ENCODE results near the gene KCNK6.

KCNK6 gene

DNA sequence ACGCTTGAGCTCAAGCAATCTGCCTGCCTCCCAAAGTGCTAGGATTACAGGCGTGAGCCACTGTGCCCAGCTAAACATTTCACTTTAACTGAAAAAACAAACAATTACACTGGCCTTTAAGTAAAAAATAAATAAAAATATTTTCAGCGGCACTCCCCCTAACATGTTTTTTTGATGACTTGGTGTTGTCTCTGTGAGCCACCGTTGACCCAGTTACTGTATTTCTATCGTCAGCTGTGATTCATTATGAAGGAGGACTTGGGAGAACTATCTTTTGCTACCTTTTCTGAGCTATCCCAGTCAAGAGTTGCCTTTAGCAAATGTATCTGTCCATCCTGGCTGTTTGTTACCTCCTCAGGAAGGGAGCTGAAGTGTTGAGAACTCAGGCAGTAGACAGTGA lies 34.1 kb upstream of the KCNK6 start:
- H4K20me1 ChIP-seq (ENCODE audit: insufficient read depth, low read length) = no peaks in the 10 kb centered on the region
- no peak overlapping the region for H3K9ac ChIP-seq (ENCODE audit: low read depth, low read length)
- H3K4me2 ChIP-seq (ENCODE audit: insufficient read depth, low read length) = no peak overlapping the region
- DNase-seq = no peak
- no peaks in the 10 kb centered on the region for H3K36me3 ChIP-seq (ENCODE audit: insufficient read depth, low read length)
- no peaks in the 10 kb centered on the region for H3K9me3 ChIP-seq (ENCODE audit: insufficient read depth, low read length, severe bottlenecking)
- no peak overlapping the region for H2AFZ ChIP-seq (ENCODE audit: low read depth, low read length)
- TF ChIP-seq EZH2 (IDR thresholded peaks at IDR 0.05; ENCODE audit: borderline replicate concordance, low read depth, low read length, severe bottlenecking) (no peak), CTCF (IDR thresholded peaks at IDR 0.05; ENCODE audit: borderline replicate concordance, extremely low read depth, low read length, poor library complexity, severe bottlenecking) (no peak)
- no peaks in the 10 kb centered on the region for H3K27me3 ChIP-seq (ENCODE audit: insufficient read depth, low read length, poor library complexity)
- H3K27ac ChIP-seq (ENCODE audit: low read length) = no peak overlapping the region
- H3K79me2 ChIP-seq (ENCODE audit: insufficient read depth, low read length) = no peaks in the 10 kb centered on the region
- no peaks in the 10 kb centered on the region for H3K4me1 ChIP-seq (ENCODE audit: insufficient read depth, low read length)
- no peak for ATAC-seq (ENCODE audit: insufficient read depth, low read depth)
- H3K4me3 ChIP-seq (ENCODE audit: low read depth in 1 of 2, low read length in 2 of 2) = no peak overlapping the region

GRCh38 chr19:38287604-38288003 lies 32.0 kb upstream of the KCNK6 start:
- TF ChIP-seq EZH2 (IDR thresholded peaks at IDR 0.05; ENCODE audit: borderline replicate concordance, low read depth, low read length, severe bottlenecking) (no peak), CTCF (IDR thresholded peaks at IDR 0.05; ENCODE audit: borderline replicate concordance, extremely low read depth, low read length, poor library complexity, severe bottlenecking) (no peak)
- Histone ChIP-seq H3K27me3 (ENCODE audit: insufficient read depth, low read length, poor library complexity) (no peaks in the 10 kb centered on the region), H3K4me2 (ENCODE audit: insufficient read depth, low read length) (no peak overlapping the region), H3K9ac (ENCODE audit: low read depth, low read length) (no peak overlapping the region), H3K9me3 (ENCODE audit: insufficient read depth, low read length, severe bottlenecking) (no peaks in the 10 kb centered on the region), H3K4me3 (ENCODE audit: low read depth in 1 of 2, low read length in 2 of 2) (no peak overlapping the region), H3K79me2 (ENCODE audit: insufficient read depth, low read length) (no peaks in the 10 kb centered on the region), H4K20me1 (ENCODE audit: insufficient read depth, low read length) (no peaks in the 10 kb centered on the region), H3K36me3 (ENCODE audit: insufficient read depth, low read length) (no peaks in the 10 kb centered on the region), H3K27ac (ENCODE audit: low read length) (no peak overlapping the region), H3K4me1 (ENCODE audit: insufficient read depth, low read length) (no peaks in the 10 kb centered on the region), H2AFZ (ENCODE audit: low read depth, low read length) (no peak overlapping the region)
- no peak for DNase-seq
- no peak for ATAC-seq (ENCODE audit: insufficient read depth, low read depth)

DNA sequence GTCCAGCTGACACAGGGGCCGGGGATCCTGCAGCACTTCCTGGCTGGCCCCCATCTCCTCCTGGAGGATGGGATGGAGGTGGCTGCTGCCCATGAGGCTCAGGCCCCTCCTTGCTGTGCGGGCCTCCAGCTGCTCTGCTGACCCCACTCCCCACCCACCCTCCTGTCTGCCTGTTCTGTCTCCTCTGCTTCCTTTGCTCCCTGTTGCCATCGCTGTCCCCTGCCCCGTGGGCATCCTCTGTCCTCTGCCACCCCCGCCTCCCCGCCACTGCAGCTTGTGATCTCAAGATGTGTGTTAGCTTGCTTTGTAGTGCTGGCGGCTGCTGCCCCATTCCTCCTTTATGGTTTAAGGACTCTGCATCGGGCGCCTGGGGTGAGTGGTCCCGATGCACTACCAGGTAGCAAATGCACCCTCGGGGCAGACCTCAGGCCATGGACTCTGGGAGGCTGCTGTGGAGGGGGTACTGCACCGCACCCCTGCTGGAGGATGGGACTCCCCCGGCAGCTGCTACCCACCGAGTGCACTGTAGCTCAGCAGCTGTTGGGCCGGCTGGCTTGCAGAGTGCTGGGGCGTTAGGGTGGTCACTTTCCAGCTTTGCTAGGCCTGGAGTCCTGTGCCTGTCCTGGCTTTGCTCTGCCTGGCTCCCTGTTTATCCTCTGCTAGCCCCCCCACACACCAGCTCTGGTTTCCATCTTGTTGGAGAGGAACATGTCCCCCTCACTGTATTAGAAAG lies 31.4 kb upstream of the KCNK6 start:
- Histone ChIP-seq H3K9ac (ENCODE audit: low read depth, low read length) (no peak overlapping the region), H3K9me3 (ENCODE audit: insufficient read depth, low read length, severe bottlenecking) (no peaks in the 10 kb centered on the region), H3K4me1 (ENCODE audit: insufficient read depth, low read length) (no peaks in the 10 kb centered on the region), H3K4me2 (ENCODE audit: insufficient read depth, low read length) (no peak overlapping the region), H3K27me3 (ENCODE audit: insufficient read depth, low read length, poor library complexity) (no peaks in the 10 kb centered on the region), H3K4me3 (ENCODE audit: low read depth in 1 of 2, low read length in 2 of 2) (no peak overlapping the region), H2AFZ (ENCODE audit: low read depth, low read length) (no peak overlapping the region), H3K79me2 (ENCODE audit: insufficient read depth, low read length) (no peaks in the 10 kb centered on the region), H4K20me1 (ENCODE audit: insufficient read depth, low read length) (no peaks in the 10 kb centered on the region), H3K36me3 (ENCODE audit: insufficient read depth, low read length) (no peaks in the 10 kb centered on the region), H3K27ac (ENCODE audit: low read length) (no peak overlapping the region)
- TF ChIP-seq EZH2 (IDR thresholded peaks at IDR 0.05; ENCODE audit: borderline replicate concordance, low read depth, low read length, severe bottlenecking) = no peak
- no peak for TF ChIP-seq CTCF (IDR thresholded peaks at IDR 0.05; ENCODE audit: borderline replicate concordance, extremely low read depth, low read length, poor library complexity, severe bottlenecking)
- ATAC-seq (ENCODE audit: insufficient read depth, low read depth) (no peak), DNase-seq (no peak)
